ENCODE measurements around the gene NOS3. TPM values are rescaled to one million over a fixed set of nuclear protein-coding genes. Genes with fewer than 3 reads are reported as not detected.
A peak's percentile ranks its signal among the peaks of the same experiment; 100 is the strongest.

Gene NOS3
- total and polyA plus RNA-seq, 9 of the 15 experiments (the other 6 are each of a cell fraction or from before 2014, with no cell fraction given): 1.1 to 121 (median 23.6) TPM

GRCh38 chr7:151059367-151060112 is 68.7 kb downstream of the NOS3 start, which contains the start of gene SLC4A2 (continued):
- TF ChIP-seq, protein P1, sequence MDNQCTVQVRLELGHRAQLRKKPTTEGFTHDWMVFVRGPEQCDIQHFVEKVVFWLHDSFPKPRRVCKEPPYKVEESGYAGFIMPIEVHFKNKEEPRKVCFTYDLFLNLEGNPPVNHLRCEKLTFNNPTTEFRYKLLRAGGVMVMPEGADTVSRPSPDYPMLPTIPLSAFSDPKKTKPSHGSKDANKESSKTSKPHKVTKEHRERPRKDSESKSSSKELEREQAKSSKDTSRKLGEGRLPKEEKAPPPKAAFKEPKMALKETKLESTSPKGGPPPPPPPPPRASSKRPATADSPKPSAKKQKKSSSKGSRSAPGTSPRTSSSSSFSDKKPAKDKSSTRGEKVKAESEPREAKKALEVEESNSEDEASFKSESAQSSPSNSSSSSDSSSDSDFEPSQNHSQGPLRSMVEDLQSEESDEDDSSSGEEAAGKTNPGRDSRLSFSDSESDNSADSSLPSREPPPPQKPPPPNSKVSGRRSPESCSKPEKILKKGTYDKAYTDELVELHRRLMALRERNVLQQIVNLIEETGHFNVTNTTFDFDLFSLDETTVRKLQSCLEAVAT (IDR thresholded peaks at IDR 0.05): peak; percentile 46 to 67; a peak in 2 of 4 replicates
- TF ChIP-seq, protein P2, sequence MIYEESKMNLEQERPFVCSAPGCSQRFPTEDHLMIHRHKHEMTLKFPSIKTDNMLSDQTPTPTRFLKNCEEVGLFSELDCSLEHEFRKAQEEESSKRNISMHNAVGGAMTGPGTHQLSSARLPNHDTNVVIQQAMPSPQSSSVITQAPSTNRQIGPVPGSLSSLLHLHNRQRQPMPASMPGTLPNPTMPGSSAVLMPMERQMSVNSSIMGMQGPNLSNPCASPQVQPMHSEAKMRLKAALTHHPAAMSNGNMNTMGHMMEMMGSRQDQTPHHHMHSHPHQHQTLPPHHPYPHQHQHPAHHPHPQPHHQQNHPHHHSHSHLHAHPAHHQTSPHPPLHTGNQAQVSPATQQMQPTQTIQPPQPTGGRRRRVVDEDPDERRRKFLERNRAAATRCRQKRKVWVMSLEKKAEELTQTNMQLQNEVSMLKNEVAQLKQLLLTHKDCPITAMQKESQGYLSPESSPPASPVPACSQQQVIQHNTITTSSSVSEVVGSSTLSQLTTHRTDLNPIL (CRISPR knock-in tag; IDR thresholded peaks at IDR 0.05): no peak
- TF ChIP-seq ZNF444 (CRISPR knock-in tag; IDR thresholded peaks at IDR 0.05) (no peak), BCOR (IDR thresholded peaks at IDR 0.05) (peak; percentile 42; the same call in 1 of the 2 replicates), YBX1 (IDR thresholded peaks at IDR 0.05) (no peak), ZNF316 (IDR thresholded peaks at IDR 0.05) (no peak; the same call in 1 of the 2 replicates), YY1 (IDR thresholded peaks at IDR 0.05; ENCODE audit: borderline replicate concordance in 1 of 3, control insufficient read depth in 1 of 3, extremely low read depth in 1 of 3, insufficient read depth in 3 of 3, insufficient read length in 1 of 3, insufficient replicate concordance in 2 of 3, low read depth in 1 of 3, low read length in 2 of 3) (no peak), RBM39 (optimal IDR thresholded peaks at IDR 0.05; ENCODE audit: low read depth, low read length) (no peak), U2AF2 (optimal IDR thresholded peaks at IDR 0.05; ENCODE audit: low read depth, low read length) (no peak), MYNN (IDR thresholded peaks at IDR 0.05) (0 out of 2 replicates have a peak, but pooled peaks have one; percentile 32), MYNN (CRISPR knock-in tag; IDR thresholded peaks at IDR 0.05) (no peak), TBL1XR1 (IDR thresholded peaks at IDR 0.05; ENCODE audit: low read length in 2 of 2) (0 out of 4 replicates have a peak, but pooled peaks of 1 of the 2 experiments have one; percentile 9), POLR2AphosphoS5 (IDR thresholded peaks at IDR 0.05; ENCODE audit: control insufficient read depth, insufficient read depth, low read depth, low read length) (peak; percentile 73), SMARCB1 (IDR thresholded peaks at IDR 0.05; ENCODE audit: insufficient read length, low read depth) (no peak), RB1 (IDR thresholded peaks at IDR 0.05; ENCODE audit: low read depth) (peak; percentile 86)
- TF ChIP-seq, protein P3, sequence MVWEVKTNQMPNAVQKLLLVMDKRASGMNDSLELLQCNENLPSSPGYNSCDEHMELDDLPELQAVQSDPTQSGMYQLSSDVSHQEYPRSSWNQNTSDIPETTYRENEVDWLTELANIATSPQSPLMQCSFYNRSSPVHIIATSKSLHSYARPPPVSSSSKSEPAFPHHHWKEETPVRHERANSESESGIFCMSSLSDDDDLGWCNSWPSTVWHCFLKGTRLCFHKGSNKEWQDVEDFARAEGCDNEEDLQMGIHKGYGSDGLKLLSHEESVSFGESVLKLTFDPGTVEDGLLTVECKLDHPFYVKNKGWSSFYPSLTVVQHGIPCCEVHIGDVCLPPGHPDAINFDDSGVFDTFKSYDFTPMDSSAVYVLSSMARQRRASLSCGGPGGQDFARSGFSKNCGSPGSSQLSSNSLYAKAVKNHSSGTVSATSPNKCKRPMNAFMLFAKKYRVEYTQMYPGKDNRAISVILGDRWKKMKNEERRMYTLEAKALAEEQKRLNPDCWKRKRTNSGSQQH (CRISPR knock-in tag; IDR thresholded peaks at IDR 0.05): 0 out of 2 replicates have a peak, but pooled peaks have one; percentile 8
- TF ChIP-seq, protein P4, sequence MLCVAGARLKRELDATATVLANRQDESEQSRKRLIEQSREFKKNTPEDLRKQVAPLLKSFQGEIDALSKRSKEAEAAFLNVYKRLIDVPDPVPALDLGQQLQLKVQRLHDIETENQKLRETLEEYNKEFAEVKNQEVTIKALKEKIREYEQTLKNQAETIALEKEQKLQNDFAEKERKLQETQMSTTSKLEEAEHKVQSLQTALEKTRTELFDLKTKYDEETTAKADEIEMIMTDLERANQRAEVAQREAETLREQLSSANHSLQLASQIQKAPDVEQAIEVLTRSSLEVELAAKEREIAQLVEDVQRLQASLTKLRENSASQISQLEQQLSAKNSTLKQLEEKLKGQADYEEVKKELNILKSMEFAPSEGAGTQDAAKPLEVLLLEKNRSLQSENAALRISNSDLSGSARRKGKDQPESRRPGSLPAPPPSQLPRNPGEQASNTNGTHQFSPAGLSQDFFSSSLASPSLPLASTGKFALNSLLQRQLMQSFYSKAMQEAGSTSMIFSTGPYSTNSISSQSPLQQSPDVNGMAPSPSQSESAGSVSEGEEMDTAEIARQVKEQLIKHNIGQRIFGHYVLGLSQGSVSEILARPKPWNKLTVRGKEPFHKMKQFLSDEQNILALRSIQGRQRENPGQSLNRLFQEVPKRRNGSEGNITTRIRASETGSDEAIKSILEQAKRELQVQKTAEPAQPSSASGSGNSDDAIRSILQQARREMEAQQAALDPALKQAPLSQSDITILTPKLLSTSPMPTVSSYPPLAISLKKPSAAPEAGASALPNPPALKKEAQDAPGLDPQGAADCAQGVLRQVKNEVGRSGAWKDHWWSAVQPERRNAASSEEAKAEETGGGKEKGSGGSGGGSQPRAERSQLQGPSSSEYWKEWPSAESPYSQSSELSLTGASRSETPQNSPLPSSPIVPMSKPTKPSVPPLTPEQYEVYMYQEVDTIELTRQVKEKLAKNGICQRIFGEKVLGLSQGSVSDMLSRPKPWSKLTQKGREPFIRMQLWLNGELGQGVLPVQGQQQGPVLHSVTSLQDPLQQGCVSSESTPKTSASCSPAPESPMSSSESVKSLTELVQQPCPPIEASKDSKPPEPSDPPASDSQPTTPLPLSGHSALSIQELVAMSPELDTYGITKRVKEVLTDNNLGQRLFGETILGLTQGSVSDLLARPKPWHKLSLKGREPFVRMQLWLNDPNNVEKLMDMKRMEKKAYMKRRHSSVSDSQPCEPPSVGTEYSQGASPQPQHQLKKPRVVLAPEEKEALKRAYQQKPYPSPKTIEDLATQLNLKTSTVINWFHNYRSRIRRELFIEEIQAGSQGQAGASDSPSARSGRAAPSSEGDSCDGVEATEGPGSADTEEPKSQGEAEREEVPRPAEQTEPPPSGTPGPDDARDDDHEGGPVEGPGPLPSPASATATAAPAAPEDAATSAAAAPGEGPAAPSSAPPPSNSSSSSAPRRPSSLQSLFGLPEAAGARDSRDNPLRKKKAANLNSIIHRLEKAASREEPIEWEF (CRISPR knock-in tag; IDR thresholded peaks at IDR 0.05): 0 out of 2 replicates have a peak, but pooled peaks have one; percentile 68

Data from K562 (cell line).